Activated CD4-positive, alpha-beta T cell treated with anti-CD3 and anti-CD28 coated beads for 24 hours (primary cell): ENCODE results near the gene MGAT4B.
"Not testable (repeated sequence)": the region's sequence is repeated elsewhere in the genome, so short reads cannot be mapped to it uniquely, and the experiment has no call there.

Experiments
- DNase-seq, 2 donors: peaks; one replicate each; pipeline ENCODE4 v3.0.0-alpha.2; 2020; ENCODE audit warnings: low read depth in 2 of 2

MGAT4B gene

DNA sequence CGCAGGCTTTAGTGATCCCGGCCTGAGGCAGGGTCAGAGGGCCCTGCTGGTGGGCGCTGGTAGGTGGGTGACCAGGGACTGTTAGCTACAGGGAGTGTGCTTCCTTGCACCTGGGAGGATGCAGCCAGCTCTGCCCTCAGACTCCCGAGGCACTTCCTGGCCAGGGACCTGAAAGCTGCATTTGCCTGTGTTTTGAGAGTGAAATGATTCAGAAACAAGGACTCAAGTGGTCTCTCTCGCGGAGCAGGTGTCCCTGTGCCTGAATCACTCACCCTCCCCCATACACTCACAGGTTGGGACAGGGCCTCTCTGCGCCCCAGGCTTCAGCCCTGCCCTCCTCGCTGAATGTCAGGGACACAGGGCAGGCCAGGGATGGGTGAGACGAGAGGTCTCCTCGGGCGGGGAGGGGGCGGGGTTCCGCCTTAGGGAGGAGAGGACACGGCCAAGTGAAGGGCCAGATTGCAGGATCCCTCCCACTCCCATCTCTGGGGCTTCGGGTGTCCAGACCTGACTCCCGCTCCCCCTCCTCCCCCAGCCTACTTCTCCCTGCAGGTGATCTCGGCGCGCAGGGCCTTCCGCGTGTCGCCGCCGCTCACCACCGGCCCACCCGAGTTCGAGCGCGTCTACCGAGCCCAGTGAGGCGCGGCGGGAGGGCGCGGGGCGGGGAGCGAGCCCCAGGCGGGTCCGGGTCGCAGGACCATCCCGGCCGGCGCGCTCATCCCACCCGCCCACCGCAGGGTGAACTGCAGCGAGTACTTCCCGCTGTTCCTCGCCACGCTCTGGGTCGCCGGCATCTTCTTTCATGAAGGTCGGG lies 11.4 kb downstream of the MGAT4B start:
- DNase-seq, result no peak

DNA sequence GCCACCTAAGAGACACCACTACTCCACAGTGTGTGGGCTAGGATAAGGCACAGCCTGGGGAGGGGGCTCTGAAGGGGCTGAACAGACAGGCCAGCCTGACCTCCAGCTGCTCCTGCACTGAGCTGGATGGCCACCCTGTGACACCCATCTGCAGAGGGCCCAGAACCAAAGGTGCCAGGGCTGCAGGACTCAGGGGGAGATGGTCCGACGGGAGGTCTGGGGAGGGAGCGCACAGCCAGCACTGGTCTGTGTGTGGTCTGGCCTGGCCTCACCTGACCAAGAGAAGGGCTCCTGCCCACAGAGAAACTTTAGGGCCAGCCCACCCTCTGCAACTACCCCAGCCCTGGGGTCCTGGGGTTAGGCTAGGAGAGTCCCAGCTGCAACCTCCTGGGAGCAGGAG lies 12.1 kb downstream of the MGAT4B start:
- no peak for DNase-seq

DNA sequence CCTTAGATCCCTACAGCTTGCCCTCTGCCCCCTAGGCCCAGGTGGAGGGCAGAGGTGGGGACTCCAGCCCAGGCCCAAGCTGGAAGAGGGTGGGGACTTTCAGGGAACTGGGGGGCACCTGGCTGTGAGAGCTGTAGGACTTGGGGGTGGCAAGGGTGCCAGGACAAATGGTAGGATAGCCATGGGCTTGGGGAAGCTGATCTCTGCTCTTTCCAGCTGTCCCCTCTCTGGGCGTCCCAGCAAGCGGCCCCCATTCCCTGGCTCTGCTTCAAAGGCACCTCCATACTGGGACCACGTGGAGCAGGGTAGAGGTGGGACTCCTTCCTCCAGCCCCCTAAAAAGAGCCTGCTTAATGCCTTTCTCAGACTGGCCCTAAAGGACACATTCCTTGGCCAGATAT lies 12.5 kb downstream of the MGAT4B start:
- no peak for DNase-seq

DNA sequence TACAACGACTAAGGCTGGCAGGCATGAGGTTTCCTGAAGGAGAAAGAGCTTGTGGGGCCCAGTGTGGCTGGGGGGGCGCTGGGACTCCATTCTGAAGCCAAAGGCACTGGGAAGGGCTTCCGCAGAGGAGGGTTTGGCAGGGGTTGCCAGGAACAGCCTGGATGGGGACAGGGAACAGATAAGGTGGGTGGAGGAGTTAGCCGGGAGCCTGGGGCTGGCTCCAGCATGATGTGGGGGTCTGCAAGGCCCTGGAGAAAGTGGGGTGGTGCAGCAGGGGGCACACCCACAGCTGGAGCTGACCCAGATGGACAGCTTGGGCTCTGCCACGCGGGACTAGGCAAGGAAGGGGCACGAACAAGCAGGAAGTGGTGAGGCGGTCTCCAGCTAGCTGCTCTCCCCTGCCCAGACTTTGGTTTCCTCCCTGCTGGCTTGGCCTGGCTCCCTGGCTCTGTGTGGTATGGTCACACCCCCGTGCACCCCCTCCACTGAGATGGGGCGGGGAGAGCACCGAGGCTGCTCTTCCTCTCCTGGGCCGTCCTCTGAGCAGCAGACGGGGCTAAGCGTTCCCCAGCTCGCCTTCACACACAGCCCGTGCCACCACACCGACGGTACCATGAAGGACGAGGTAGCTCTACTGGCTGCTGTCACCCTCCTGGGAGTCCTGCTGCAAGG lies 13.1 kb downstream of the MGAT4B start, which contains the start of gene LTC4S:
Gene LTC4S (plus strand): TSS at position 519 of the 672 bp plus-strand sequence. CDS start 95 bp downstream, at position 614.
- DNase-seq, result no peak

DNA sequence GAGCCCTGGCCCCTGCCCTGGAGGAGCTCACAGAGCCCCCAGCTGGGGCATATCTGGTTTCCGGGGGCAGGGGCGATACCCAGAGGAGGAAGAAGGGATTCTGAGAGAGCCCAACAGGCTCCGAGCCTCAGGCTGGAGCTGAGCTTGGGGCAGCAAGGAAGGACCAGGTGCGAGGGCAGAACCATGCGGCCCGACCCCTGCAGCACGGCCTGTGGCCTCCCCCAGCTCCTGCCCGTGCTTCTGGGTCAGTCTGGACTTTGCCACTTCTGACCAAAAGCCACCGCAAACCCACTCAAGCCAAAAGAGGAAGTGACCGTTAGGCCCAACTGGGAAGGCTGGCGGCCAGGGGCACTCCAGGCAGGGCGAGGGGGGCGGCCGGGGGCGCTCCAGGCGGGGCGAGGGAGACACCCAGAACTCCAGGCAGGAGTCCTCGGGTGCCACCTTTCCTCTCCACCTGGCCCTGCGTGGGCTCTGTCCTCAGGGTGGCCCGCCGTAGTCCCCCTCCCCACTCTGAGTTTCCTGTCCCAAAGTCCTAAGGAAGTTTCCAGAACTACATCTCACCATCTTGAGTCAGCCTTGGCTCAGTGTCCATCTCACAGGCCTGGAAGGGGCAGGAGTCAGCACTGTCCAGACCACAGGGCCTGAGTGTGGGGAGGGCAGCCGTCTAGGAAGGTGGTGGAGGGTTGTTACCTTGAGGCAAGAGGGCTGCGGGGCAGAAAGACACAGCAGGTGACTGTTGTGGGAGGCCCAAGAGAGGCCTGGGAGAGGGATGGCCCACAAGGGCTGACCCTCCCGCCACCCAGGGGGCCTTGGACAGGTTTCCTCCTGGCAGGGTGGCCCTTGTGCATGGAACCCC lies 13.8 kb downstream of the MGAT4B start:
- DNase-seq, result no peak

DNA sequence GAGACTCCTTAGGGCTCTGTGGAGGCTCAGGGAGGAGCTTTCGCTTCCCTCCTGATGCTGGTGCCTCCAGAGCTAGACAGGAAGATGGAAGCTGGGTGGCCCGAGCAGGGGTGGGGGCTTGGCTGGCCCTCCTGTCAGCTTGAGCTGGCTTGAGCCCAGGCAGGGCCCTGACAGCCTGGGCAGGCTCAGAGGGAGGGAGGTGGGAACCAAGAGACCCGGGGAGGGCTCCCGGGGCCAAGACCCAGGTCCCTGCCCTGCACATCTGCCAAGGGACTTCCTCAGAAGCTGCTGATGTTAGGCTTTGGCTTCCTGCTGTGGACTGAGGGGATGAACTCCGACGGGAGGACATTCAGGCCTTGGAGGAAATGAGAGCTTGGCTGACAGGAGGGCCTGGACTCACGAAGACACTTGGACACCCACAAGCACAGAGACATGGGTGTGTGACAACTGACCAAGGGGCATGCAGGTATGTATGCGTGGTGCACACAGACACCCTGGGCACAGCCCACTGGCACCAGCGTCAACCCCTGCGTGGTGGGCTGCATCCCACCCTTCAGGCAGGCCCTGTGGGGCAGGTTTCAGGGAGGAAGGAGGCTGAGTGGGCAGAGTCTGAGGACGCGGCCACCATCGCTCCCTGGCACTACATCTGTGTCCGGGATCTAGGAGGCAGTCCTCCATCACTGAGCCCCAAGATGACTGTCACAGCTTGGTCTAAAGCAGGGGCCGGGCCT lies 14.6 kb downstream of the MGAT4B start:
- no peak for DNase-seq

DNA sequence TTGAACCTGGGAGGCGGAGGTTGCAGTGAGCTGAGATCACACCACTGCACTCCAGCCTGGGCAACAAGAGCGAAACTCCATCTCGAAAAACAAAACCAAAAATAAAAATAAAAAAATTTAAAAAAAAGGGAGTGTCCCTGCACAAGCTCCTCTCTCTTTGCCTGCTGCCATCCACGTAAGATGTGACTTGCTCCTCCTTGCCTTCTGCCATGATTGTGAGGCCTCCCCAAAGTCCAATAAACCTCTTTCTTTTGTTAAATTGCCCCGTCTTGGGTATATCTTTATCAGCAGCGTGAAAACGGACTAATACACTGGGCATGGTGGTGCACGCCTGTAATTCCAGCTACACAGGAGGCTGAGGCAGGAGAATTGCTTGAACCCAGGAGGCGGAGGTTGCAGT lies 17.4 kb downstream of the MGAT4B start:
- DNase-seq, result not testable (repeated sequence)

DNA sequence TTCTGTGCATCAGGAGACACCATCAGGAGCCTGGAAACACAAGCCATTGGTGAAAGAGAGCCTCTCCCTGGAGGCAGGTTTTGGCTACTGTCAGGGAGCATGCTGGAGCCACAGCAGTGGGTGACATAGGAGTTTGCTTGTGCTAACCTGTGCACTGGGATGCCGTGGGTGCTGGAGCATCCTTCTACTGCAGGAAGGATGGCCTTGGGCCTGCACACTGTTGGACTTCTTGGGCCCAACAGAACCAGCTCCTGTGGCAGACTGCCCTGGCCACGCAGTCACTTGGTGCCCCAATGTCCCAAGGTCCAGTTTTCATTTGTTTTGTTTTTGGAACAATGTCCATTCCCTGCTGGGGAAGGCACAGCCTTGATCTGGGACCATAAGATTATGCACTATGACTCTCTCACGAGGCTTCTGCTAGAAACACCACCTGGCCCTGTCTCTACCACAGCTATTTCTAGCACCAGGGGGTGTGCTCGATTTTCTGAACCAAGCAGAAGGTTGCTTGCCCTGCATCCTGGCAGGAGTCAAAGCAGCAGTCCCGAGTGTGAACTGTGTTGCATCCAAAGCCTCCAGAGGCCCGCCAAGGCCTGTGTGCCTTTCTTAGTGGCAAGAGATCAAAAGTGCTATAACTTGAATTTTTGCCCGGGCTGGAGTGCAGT lies 18.3 kb downstream of the MGAT4B start:
- no peak for DNase-seq

DNA sequence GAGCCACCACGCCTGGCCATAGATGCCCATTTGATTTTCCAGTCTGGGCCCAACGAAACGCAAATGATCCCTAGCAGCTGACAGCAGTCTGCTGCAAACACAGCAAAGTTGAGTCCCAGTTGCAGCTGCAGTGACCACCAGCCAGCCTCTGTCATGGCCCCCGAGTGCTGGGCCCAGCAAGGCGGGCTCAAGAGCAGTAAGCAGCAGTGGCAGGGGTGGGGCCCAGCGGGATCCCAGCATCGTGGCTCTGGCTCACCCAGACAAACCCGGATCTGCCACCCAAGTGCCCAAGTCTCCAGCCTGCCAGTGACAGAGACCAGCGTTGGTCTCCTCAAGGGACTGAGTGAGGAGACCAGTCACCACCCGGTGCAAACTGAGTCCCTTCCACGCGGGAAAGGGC lies 19.8 kb downstream of the MGAT4B start:
- DNase-seq, result no peak

DNA sequence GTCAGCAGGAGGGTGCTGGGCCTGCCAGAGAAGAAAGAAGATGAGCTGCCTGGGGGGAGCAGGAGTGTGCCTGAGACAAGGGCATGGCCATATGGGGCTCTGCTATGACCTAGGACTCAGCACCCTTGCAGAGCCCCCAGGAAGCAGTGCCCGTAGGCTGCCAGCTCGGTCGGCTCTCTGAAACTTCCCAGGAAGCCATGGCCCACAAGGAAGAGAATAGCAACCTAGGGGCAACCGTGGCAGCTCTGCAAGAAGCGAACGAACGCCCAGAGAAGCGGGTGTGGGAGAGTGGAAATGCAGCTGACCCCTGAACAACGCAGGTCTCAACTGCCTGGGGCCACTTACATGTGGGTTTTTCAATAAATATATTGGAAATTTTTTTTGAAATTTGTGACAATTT lies 23.5 kb downstream of the MGAT4B start:
- DNase-seq, result no peak

DNA sequence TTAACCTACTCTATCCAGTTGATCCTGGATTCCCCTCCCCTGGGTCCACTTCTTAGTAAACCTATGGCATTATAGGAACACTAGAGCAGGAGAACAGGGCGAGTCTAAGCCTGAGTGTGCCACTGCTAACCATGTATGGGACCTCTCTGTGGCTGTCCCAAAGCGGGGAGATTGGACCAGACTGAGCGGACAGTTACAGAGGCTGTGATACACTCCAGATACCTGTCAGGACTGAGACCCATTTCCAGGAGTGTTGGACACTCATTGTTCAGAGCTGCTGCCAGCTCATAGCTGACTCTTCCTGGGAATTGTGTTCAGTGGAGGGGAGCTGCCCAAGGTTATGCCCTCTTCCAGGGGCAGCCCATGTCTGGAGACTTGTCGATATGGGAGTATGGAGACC lies 24.8 kb downstream of the MGAT4B start:
- DNase-seq, result no peak

DNA sequence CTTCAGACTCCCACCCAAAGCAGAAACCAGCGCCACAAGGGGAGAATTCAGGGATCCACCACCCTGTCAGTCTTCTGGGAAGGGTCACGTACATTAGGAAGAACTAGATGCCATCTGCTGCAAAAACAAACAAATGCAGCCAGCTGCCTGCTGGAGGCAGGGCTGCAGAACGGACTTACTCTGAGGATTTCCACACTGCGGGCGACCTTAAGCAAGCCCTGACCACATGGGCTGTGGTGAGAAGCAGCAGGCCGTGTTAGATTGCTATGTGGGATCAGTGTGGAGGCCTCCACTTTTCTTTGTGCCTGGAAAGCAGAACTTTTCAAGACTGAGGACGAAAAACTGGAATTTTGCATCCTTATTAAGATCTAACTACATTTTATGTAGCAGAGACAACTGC lies 26.3 kb downstream of the MGAT4B start:
- DNase-seq, result no peak

DNA sequence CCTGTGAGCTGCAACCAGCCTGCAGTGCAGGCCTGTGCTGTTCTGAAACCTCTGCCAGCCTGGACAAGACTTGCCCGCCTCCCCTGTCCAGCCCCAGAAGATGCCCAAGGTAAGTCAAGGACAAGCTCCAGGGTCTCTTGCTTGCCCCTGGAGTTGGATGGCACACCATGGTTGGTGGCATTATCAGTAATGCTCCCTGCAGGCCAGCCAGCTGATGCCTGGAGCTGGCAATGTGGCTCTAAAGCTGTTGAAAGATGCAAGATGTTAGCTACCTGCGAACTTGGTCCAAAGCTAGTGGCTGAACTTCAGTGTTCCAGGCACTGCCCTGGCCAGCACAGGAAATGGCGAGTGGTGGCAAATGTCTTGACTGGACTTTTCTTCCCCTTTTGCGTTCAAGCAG lies 26.8 kb downstream of the MGAT4B start:
- no peak for DNase-seq

DNA sequence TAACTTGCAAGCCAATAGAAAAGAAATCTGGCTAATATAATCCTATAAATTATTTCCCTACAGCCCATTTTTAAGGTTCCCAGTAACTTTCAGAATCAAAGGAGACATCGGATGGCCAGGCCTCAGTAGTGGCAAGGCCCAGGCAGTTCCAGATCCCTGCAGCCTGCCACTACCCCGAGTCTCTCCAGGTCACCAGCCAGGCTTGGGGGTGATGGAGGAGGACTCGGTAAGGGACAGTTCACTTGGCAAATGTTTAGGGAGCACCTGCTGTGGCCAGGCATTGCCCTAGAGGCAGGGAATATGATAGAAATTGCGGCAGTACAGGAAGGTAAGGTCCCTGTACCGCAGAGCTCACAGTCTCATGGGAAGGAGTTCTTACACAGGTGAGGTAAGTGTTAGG lies 28.1 kb downstream of the MGAT4B start:
- DNase-seq, result no peak

DNA sequence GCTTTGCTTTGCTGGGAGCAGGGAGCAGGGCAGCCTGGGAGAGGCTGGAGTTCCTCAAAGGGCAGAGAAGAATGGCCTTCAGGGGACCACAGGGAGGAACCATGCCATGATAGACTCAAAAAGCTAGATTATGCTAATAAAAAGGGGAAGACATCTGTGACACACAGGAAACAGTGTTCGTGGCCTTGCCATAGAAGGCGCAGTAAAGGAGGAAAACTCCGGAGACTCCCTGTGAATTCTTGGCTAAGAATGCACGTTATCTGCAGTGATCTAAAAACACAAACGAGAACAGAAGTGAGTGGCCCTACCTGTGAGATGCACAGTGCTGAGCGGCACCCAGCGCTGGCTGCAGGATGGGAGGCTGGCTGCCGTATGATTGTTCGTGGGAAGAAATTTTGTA lies 28.8 kb downstream of the MGAT4B start:
- DNase-seq, result no peak

DNA sequence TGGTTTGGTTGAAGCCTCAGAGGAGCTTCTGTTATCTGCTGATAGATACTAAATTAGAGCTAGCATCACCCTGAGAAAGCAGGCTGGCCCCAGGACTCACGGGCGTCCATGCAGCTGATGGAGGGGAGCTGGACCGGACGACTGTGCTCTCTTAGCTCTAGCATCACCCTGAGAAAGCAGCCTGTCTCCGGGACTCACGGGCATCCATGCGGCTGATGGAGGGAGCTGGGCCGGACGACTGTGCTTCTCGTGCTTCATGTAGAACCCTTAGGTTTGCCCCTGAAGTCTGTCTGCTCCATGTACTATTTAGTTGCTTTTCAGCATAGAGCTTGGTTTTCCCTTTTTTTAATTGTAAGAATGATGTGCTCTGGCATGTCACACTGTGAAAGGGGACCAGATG lies 29.2 kb downstream of the MGAT4B start:
- no peak for DNase-seq

DNA sequence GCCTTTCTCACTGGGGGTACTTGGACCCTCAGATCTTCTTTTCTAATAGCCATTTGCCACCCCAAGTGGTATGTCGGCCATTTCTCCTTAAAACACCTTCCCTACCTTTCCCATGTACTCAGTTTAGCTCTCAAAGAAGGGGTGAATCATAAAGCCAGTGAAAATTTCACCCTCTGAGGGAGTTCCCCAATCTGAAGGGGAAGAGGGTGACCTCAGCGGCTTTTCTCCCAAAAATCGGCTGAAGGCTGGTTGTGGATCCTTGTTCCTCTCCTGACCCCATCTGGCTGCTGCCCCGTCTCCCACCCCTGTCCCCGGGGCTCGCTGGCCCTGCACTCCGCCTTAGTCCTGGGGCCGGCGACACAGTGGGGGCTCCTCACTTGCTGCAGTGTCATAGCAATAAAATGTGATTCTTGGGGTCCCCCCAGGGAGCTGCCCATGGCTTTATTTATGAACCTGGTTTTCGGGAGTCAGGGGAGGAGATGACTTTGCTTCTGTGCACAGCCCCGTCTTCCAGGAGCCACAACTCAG lies 30.2 kb downstream of the MGAT4B start:
- DNase-seq, result no peak

DNA sequence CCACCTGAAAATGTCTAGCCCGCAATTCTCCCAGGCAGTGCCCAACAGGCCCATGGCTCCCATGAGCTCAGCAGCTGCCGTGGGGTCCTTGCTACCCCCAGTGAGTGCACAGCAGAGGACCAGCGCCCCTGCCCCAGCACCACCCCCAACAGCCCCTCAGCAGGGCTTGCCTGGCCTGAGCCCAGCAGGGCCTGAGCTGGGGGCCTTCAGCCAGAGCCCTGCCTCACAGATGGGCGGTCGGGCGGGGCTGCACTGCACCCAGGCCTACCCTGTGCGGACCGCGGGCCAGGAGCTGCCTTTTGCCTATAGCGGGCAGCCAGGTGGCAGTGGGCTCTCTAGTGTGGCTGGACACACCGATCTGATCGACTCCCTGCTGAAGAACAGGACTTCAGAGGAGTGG lies 32.2 kb downstream of the MGAT4B start:
- DNase-seq, result no peak

DNA sequence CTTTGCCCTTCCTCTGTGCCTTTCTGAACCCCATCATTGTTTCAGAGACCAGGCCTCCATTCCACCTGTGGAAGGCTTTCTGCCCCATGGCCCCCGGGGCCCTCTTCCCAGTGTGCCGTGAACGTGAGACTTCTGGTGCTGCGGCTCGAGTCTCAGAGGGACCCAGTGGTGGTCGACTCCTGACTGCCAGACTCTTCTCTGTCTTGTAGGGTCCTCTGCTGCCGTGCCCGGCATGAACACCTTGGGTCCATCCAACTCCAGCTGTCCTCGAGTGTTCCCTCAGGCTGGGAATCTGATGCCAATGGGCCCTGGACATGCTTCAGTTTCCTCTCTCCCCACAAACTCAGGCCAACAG lies 33.0 kb downstream of the MGAT4B start:
- no peak for DNase-seq

DNA sequence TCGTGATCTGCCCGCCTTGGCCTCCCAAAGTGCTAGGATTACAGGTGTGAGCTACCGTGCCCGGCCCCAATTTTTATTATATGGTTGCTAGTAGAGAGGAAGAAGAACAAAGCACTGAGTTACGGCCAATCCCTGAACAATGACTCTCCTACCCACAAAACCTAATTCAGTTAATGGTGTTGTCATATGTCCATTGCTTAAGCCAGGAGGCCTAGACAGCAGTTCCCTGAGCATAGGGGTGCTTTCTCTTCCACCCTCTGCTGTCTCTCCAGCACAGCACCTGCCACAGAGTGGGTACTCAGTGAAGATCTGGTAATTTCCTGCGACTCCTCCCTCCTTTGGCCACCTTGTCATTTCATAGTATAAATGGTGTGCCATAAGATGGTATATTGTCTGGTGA lies 34.3 kb downstream of the MGAT4B start:
- DNase-seq, result no peak

DNA sequence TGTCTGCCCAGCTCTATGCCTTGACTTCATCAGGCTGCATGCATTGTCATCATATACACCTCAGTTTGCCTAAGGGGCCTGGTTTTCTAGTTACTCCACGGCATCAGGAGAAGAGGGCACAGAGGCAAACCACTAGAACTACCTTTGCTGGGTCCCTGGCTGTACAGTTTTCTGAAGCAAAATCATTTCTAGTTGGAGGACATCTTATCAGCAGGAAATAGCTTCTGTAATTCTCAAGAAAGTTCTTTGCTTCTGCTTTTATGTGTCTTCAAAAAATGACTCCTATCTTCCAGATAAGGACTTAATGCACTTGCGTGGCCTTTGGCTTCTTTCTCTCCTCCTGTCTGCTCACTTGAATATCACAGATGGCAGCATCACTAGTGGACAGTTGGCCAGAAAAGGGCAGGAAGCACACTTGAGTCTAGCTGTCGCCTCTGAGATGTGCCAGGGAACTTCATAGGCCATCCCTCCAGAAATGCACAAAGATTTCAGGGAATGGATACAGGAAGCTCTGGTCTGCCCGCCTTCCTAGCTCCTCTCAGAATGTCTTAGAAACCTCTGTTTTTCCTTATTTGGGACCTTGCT lies 35.3 kb downstream of the MGAT4B start:
- no peak for DNase-seq
